ENCODE data around the gene GTF2H2C_2.
"Not testable (repeated sequence)": the region's sequence is repeated elsewhere in the genome, so short reads cannot be mapped to it uniquely, and the experiment has no call there.

Gene GTF2H2C_2

GRCh38 chr5:70415117-70415516, at the start of gene GTF2H2C_2:
GTF2H2C_2 (plus strand) TSS chr5:70415368.
- DNase-seq, result not testable (repeated sequence)

GRCh38 chr5:70400984-70401686, 14.0 kb upstream of the GTF2H2C_2 start:
- DNase-seq, result peak; percentile 64

- not testable (repeated sequence) for DNase-seq
Observed at GRCh38 chr5:70421322-70421721, 6.2 kb downstream of the GTF2H2C_2 start.

- DNase-seq, result not testable (repeated sequence)
Observed at GRCh38 chr5:70423215-70423614, 8.0 kb downstream of the GTF2H2C_2 start.

- DNase-seq, result not testable (repeated sequence)
Observed at GRCh38 chr5:70438518-70438917, 23.4 kb downstream of the GTF2H2C_2 start.

- DNase-seq, result not testable (repeated sequence)
Observed at GRCh38 chr5:70449565-70449964, 34.4 kb downstream of the GTF2H2C_2 start.

- DNase-seq, result not testable (repeated sequence)
Observed at GRCh38 chr5:70451249-70451984, 36.2 kb downstream of the GTF2H2C_2 start.

- DNase-seq, result not testable (repeated sequence)
Observed at GRCh38 chr5:70457093-70457492, 41.9 kb downstream of the GTF2H2C_2 start.

GRCh38 chr5:70459188-70459587, 44.0 kb downstream of the GTF2H2C_2 start:
- not testable (repeated sequence) for DNase-seq

- not testable (repeated sequence) for DNase-seq
Observed at GRCh38 chr5:70461984-70462383, 46.8 kb downstream of the GTF2H2C_2 start.

GRCh38 chr5:70464019-70464637, 49.0 kb downstream of the GTF2H2C_2 start:
- not testable (repeated sequence) for DNase-seq

GRCh38 chr5:70469926-70470509, 54.9 kb downstream of the GTF2H2C_2 start:
- not testable (repeated sequence) for DNase-seq
